Choroid plexus epithelial cell (primary cell): ENCODE results near the gene IGF2.

ENCODE experiments used
- DNase-seq: peaks from one replicate; pipeline ENCODE4 v3.0.0-alpha.2; 2010; ENCODE audit warnings: low read depth
- H3K4me3 ChIP-seq: 2 replicates; pipeline ENCODE4 v1.5.1; 2011; ENCODE audit warnings: low read depth, mild to moderate bottlenecking, control low read depth, low read length, moderate library complexity
- TF ChIP-seq, protein P1 (sequence below): conservative IDR thresholded peaks from 2 replicates; pipeline ENCODE4 v1.5.1; 2011; ENCODE audit warnings: low read depth, mild to moderate bottlenecking, control low read depth, inconsistent platforms, low read length, moderate library complexity

Gene IGF2

DNA sequence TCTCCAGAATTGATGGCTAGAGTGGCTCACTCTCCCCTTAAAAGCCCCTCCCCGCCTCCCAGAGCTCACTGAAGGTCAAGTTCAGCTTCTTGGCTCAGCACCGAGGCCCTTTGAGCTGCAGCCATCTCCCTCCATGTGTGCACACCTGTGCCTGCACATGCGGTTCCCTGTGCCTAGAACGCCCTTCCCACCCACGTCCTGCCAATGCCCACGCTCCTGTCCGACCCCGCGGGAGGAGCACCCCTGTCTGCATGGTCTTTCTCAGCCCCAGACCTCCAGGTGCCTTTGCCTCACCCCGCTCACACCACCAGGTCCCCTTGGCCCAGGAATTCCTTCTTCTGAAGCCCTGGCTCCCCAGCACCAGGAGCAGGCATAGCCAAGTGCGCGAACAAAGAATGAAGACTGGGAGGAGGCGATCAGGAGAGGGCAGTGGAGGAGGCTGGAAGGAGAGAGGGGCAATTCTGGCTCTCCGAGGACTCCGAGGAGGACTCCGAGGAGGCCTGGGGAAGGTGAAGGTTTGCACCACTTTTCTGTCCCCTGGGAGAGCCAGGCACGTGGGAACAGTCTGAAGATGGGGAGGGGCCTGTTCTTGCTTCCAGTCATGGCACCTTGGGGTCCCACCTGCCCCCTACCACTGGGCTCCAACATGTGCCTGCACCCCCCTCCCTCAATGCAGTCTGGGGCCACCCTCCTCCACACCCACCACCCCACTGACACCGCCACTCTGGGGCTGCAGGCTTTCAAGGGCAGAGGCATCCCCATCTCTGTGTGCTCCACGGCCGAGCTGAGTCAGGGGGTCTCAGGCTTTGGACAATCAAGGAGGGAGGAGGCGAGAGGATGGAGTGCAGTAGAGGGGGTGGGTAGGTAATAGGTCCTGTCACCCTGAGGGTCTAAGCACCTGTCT lies 17.7 kb downstream of the IGF2 start:
- TF ChIP-seq, protein P1, sequence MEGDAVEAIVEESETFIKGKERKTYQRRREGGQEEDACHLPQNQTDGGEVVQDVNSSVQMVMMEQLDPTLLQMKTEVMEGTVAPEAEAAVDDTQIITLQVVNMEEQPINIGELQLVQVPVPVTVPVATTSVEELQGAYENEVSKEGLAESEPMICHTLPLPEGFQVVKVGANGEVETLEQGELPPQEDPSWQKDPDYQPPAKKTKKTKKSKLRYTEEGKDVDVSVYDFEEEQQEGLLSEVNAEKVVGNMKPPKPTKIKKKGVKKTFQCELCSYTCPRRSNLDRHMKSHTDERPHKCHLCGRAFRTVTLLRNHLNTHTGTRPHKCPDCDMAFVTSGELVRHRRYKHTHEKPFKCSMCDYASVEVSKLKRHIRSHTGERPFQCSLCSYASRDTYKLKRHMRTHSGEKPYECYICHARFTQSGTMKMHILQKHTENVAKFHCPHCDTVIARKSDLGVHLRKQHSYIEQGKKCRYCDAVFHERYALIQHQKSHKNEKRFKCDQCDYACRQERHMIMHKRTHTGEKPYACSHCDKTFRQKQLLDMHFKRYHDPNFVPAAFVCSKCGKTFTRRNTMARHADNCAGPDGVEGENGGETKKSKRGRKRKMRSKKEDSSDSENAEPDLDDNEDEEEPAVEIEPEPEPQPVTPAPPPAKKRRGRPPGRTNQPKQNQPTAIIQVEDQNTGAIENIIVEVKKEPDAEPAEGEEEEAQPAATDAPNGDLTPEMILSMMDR, result no peak
- H3K4me3 ChIP-seq, result no peak overlapping the region
- no peak for DNase-seq

- H3K4me3 ChIP-seq, result no peak overlapping the region
- no peak for DNase-seq
- TF ChIP-seq, protein P1, result no peak
Observed at GRCh38 chr11:2120359-2121100, 18.7 kb downstream of the IGF2 start.

DNA sequence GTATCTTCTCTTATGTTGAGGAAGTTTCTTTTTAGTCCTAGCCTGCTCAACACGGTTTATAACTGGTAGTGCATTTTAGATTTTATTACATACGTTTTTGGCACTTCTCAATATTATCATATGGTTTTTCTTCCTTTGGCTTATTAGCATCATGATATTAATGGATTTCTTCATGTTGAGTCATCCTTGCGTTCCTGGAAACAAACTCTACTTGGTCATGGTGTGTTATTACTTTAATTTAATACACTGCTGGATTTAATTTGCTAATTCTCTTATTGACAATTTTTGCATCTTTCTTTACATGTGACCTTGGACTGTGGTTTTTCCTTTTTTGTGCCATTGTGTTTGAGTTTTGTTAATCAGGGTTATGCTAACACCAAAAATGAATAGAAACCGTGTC lies 20.5 kb downstream of the IGF2 start:
- TF ChIP-seq, protein P1, result no peak
- DNase-seq, result no peak
- no peak overlapping the region for H3K4me3 ChIP-seq

GRCh38 chr11:2116680-2117079 lies 22.5 kb downstream of the IGF2 start:
- DNase-seq, result no peak
- TF ChIP-seq, protein P1, result no peak
- H3K4me3 ChIP-seq, result no peak overlapping the region

- TF ChIP-seq, protein P1, result no peak
- no peak for DNase-seq
Observed at GRCh38 chr11:2115308-2115707, 23.9 kb downstream of the IGF2 start.

DNA sequence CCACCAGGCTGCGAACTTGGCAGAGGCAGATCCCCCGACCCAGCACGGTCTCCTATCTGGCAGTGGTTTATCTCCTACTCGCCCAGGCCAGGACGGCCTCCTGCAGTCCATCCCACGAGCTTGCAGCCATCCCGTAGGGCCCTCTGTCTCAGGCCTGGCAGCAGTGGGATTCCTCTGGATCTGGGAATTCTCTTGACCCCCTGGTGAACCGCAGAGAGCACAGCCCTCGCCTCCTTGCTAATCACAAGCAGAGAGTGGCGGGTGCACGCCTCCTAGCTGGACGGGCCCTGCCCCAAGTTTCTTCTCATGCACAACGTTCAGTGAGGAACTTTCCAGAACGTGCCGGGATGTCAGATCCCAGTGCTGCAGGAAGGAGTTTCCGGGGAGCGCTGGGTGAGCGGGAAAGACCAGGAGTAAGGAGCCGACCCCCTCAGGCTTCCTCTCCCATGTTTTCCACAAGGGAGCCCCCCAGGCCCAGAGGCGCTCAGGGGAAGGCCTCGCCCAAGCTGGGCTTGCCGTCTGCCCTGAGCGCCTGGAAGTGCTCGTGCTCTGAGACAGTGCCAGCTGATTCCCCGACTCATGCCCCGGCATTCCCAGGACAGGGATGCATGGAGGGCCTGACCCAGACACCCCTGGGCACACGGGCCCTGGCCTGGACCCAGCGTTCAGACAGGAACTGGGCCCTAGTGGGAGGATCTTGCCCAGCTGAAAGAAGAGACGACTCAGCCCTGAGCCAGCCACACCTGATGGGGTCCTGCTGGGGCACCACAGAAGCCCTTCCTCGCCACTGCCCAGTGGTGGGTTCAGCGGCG lies 24.6 kb downstream of the IGF2 start:
- no peak for DNase-seq
- H3K4me3 ChIP-seq, result no peak overlapping the region
- TF ChIP-seq, protein P1, result no peak

More at GRCh38 chr11:2115308-2115707, 23.9 kb downstream of the IGF2 start:
- no peak overlapping the region for H3K4me3 ChIP-seq
